ENCODE results near the gene KATNBL1. TPM values are rescaled to one million over a fixed set of nuclear protein-coding genes. Genes with fewer than 3 reads are reported as not detected.

The KATNBL1 gene
- total and polyA plus RNA-seq, 9 of the 15 experiments (the other 6 are each of a cell fraction or from before 2014, with no cell fraction given) = 6.6 to 46.0 (median 24.0) TPM

DNA sequence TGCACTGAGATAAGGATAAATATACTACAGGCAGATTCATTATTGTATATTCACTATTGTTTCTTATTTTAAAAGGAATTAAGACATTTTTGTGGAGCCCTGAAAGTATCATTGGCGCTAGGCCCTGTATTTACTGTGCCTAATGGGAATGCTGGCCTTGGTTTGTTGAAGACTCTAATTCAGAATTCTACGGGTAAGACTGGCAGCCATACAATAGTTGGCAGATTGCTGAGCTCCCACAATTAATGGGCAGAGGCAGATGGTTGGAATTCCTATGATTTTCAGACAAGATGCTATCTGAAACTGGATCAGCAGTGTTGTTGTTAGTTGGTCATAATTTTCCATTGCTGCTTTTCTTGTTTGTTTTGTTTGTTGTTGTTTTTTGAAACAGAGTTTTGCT, 93.3 kb downstream of the KATNBL1 start:
- Histone ChIP-seq H3K9me3 (replicated peaks; ENCODE audit: control insufficient read depth, insufficient read depth, low read depth, low read length) (no peaks in the 10 kb centered on the region), H3K36me3 (ENCODE audit: control insufficient read depth, insufficient read depth, low read length) (no peaks in the 10 kb centered on the region), H2AFZ (ENCODE audit: low read depth, low read length) (no peak overlapping the region), H3K4me1 (replicated peaks in 1 of 2; ENCODE audit: control insufficient read depth in 2 of 2, insufficient read depth in 2 of 2, low read length in 2 of 2) (no peaks in the 10 kb centered on the region), H3K27ac (ENCODE audit: extremely low read depth, low read depth, low read length) (no peak overlapping the region), H4K20me1 (replicated peaks; ENCODE audit: control insufficient read depth, insufficient read depth, low read length) (no peaks in the 10 kb centered on the region), H3K4me2 (ENCODE audit: insufficient read depth, low read length) (no peak overlapping the region), H3K27me3 (ENCODE audit: control insufficient read depth in 2 of 2, insufficient read depth in 2 of 2, low read length in 2 of 2) (no peaks in the 10 kb centered on the region), H3K9ac (ENCODE audit: insufficient read depth in 1 of 2, low read depth in 2 of 2, low read length in 2 of 2) (no peak overlapping the region), H3K79me2 (ENCODE audit: control insufficient read depth, insufficient read depth, low read length) (no peaks in the 10 kb centered on the region), H3K4me3 (no peak overlapping the region), H3K9me1 (ENCODE audit: control insufficient read depth, insufficient read depth, low read length) (no peaks in the 10 kb centered on the region)
- intact Hi-C loops (cut with micrococcal nuclease) = no loop called here
- in situ Hi-C loops (cut with MboI) = no loop called here
- 29% methylated on average over 2 of the region's 2 CpGs for WGBS (ENCODE audit: insufficient coverage, low coverage, missing lambda C conversion rate)
- POLR2A ChIA-PET = no interaction called here
- CTCF ChIA-PET (ENCODE audit: low intra/inter-chr PET ratio) = no interaction called here
- ATAC-seq (no peak), FAIRE-seq (no peak), DNase-seq (ENCODE audit: extremely low read depth in 1 of 4, low spot score in 3 of 4) (no peak)
- no peak for TF ChIP-seq CHD4 (IDR thresholded peaks at IDR 0.05; ENCODE audit: insufficient read depth, insufficient replicate concordance, low read depth, low read length, poor library complexity, severe bottlenecking)
- TF ChIP-seq ZNF23 (CRISPR knock-in tag; IDR thresholded peaks at IDR 0.05) = no peak
- no TSS peak for BruUV-seq (replicated peaks)

DNA sequence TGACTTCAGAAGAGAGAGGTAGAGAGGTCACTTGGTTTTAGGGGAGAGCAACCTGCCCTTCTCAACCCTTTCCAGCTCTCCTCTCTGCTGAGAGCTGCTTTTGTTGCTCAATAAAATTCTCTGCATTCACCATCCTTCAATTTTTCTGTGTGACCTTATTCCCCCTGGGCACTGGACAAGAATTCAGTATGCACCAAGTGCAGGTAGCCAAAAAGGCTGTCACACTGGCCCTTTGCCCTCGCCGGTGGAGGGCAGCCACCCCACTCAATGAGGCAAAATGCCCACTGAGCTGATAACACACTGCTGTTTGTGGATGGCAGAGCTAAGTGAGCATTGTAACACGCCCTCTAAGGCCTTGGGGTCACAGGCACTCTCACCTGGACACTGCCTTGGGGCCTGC, 95.2 kb downstream of the KATNBL1 start:
- WGBS (ENCODE audit: insufficient coverage, low coverage, missing lambda C conversion rate) = 11% methylated on average over 3 of the region's 3 CpGs
- H3K4me1 ChIP-seq (replicated peaks in 1 of 2; ENCODE audit: control insufficient read depth in 2 of 2, insufficient read depth in 2 of 2, low read length in 2 of 2) = no peaks in the 10 kb centered on the region
- intact Hi-C loops (cut with micrococcal nuclease) = no loop called here
- no peak for ATAC-seq
- H3K9ac ChIP-seq (ENCODE audit: insufficient read depth in 1 of 2, low read depth in 2 of 2, low read length in 2 of 2) = no peak overlapping the region
- ChIA-PET CTCF (ENCODE audit: low intra/inter-chr PET ratio) (no interaction called here), POLR2A (interaction anchor here (0.6 to 1.1 kb wide), 2 partner anchors 10 to 95 kb away, joined by 3 read pairs; partner anchors contain the start of gene KATNBL1)
- H3K27me3 ChIP-seq (ENCODE audit: control insufficient read depth in 2 of 2, insufficient read depth in 2 of 2, low read length in 2 of 2) = no peaks in the 10 kb centered on the region
- no peak overlapping the region for H3K27ac ChIP-seq (ENCODE audit: extremely low read depth, low read depth, low read length)
- no peak overlapping the region for H2AFZ ChIP-seq (ENCODE audit: low read depth, low read length)
- no TSS peak for BruUV-seq (replicated peaks)
- H3K79me2 ChIP-seq (ENCODE audit: control insufficient read depth, insufficient read depth, low read length) = no peaks in the 10 kb centered on the region
- H3K4me2 ChIP-seq (ENCODE audit: insufficient read depth, low read length) = no peak overlapping the region
- in situ Hi-C loops (cut with MboI) = no loop called here
- H4K20me1 ChIP-seq (replicated peaks; ENCODE audit: control insufficient read depth, insufficient read depth, low read length) = no peaks in the 10 kb centered on the region
- DNase-seq (ENCODE audit: extremely low read depth in 1 of 4, low spot score in 3 of 4) = no peak
- FAIRE-seq = no peak
- no peaks in the 10 kb centered on the region for H3K9me1 ChIP-seq (ENCODE audit: control insufficient read depth, insufficient read depth, low read length)
- no peaks in the 10 kb centered on the region for H3K36me3 ChIP-seq (ENCODE audit: control insufficient read depth, insufficient read depth, low read length)
- H3K4me3 ChIP-seq = no peak overlapping the region
- no peaks in the 10 kb centered on the region for H3K9me3 ChIP-seq (replicated peaks; ENCODE audit: control insufficient read depth, insufficient read depth, low read depth, low read length)
- TF ChIP-seq TBL1XR1 (IDR thresholded peaks at IDR 0.05; ENCODE audit: low read length in 2 of 2) = no peak
- no peak for TF ChIP-seq ZNF431 (CRISPR knock-in tag; IDR thresholded peaks at IDR 0.05)
- TF ChIP-seq, protein P1, sequence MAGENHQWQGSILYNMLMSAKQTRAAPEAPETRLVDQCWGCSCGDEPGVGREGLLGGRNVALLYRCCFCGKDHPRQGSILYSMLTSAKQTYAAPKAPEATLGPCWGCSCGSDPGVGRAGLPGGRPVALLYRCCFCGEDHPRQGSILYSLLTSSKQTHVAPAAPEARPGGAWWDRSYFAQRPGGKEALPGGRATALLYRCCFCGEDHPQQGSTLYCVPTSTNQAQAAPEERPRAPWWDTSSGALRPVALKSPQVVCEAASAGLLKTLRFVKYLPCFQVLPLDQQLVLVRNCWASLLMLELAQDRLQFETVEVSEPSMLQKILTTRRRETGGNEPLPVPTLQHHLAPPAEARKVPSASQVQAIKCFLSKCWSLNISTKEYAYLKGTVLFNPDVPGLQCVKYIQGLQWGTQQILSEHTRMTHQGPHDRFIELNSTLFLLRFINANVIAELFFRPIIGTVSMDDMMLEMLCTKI (IDR thresholded peaks at IDR 0.05; ENCODE audit: partially characterized antibody) = no peak
- TF ChIP-seq ZNF175 (CRISPR knock-in tag; IDR thresholded peaks at IDR 0.05; ENCODE audit: low read depth) = no peak
- TF ChIP-seq, protein P2, sequence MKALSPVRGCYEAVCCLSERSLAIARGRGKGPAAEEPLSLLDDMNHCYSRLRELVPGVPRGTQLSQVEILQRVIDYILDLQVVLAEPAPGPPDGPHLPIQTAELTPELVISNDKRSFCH (CRISPR knock-in tag; IDR thresholded peaks at IDR 0.05) = no peak
- TF ChIP-seq, protein P2 (tag; IDR thresholded peaks at IDR 0.05) = no peak
- TF ChIP-seq, protein P3, sequence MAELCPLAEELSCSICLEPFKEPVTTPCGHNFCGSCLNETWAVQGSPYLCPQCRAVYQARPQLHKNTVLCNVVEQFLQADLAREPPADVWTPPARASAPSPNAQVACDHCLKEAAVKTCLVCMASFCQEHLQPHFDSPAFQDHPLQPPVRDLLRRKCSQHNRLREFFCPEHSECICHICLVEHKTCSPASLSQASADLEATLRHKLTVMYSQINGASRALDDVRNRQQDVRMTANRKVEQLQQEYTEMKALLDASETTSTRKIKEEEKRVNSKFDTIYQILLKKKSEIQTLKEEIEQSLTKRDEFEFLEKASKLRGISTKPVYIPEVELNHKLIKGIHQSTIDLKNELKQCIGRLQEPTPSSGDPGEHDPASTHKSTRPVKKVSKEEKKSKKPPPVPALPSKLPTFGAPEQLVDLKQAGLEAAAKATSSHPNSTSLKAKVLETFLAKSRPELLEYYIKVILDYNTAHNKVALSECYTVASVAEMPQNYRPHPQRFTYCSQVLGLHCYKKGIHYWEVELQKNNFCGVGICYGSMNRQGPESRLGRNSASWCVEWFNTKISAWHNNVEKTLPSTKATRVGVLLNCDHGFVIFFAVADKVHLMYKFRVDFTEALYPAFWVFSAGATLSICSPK (IDR thresholded peaks at IDR 0.05; ENCODE audit: borderline replicate concordance) = no peak
- TF ChIP-seq CBFA2T3 (IDR thresholded peaks at IDR 0.05) = no peak
- TF ChIP-seq ZNF444 (CRISPR knock-in tag; IDR thresholded peaks at IDR 0.05) = no peak
- TF ChIP-seq, protein P4, sequence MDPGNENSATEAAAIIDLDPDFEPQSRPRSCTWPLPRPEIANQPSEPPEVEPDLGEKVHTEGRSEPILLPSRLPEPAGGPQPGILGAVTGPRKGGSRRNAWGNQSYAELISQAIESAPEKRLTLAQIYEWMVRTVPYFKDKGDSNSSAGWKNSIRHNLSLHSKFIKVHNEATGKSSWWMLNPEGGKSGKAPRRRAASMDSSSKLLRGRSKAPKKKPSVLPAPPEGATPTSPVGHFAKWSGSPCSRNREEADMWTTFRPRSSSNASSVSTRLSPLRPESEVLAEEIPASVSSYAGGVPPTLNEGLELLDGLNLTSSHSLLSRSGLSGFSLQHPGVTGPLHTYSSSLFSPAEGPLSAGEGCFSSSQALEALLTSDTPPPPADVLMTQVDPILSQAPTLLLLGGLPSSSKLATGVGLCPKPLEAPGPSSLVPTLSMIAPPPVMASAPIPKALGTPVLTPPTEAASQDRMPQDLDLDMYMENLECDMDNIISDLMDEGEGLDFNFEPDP (CRISPR knock-in tag; IDR thresholded peaks at IDR 0.05) = no peak

Data from K562 (cell line).